Measurements from ENCODE around the gene GIPR. TPM values are rescaled to one million over a fixed set of nuclear protein-coding genes. Genes with fewer than 3 reads are reported as not detected.

Gene GIPR
- total and polyA plus RNA-seq, 10 of the 15 experiments (the other 5 are each of a cell fraction or from before 2014, with no cell fraction given), result 1.7 to 26.3 (median 13.7) TPM

DNA sequence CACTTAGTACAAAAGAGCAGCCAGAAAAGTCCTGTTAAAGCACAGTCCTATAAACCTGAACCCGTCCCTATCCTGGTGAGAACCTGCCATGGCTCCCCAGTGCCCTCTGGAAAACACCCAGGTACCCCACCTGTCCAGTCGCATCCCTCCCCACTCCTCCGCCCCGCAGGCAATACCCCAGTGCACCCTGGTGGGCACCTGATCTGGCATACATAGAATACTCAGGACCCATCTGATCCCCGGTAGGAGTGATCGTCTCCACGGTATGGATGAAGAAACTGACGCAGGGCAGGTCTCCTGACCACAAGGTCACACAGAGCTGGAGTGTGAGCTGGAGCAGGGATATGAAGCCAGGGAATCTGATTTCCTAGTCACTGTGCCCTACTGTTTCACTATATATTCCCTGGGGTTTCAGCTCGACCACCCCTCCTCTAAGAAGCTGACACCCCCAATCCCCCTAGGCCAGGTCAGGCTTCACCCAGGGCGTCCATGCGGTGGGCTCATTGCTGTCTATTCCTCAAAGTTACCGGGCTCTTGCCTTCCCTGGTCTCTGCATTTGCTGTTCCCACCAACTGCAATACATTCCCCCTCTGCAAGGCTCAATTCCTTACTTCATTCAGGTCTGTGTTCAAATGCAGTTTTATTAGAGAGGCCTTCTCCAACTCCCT lies 50.1 kb downstream of the GIPR start:
- Histone ChIP-seq H3K4me2 (ENCODE audit: control insufficient read depth, insufficient read depth) (peak overlapping the region; percentile 89), H4K20me1 (ENCODE audit: control insufficient read depth, insufficient read depth) (no peaks in the 10 kb centered on the region), H3K27ac (ENCODE audit: control insufficient read depth, insufficient read depth) (peak overlapping the region; percentile 97), H3K9ac (ENCODE audit: control insufficient read depth, insufficient read depth, low read length) (peak overlapping the region; percentile 81), H3K79me2 (ENCODE audit: control insufficient read depth, insufficient read depth, low read length) (peaks cover 71% of the 10 kb centered on the region), H3K4me1 (ENCODE audit: control insufficient read depth, insufficient read depth, low read length) (peaks cover 13% of the 10 kb centered on the region), H3K36me3 (ENCODE audit: control insufficient read depth in 2 of 2, insufficient read depth in 2 of 2, low read length in 1 of 2) (peaks cover 8 to 21% of the 10 kb centered on the region in 2 experiments), H3K4me3 (peak overlapping the region; percentile 71), H2AFZ (ENCODE audit: control insufficient read depth, low read depth, low read length) (no peak overlapping the region), H3K27me3 (replicated peaks in 1 of 2; ENCODE audit: control insufficient read depth in 2 of 2, insufficient read depth in 2 of 2, low read length in 1 of 2) (no peaks in the 10 kb centered on the region), H3K9me3 (replicated peaks; ENCODE audit: control insufficient read depth, insufficient read depth, low read length) (no peaks in the 10 kb centered on the region)
- no peak for TF ChIP-seq PAX5 (IDR thresholded peaks at IDR 0.05; ENCODE audit: borderline replicate concordance, low read depth, low read length)
- no peak for TF ChIP-seq NBN (IDR thresholded peaks at IDR 0.05)
- no peak for TF ChIP-seq POLR2A (IDR thresholded peaks at IDR 0.05; ENCODE audit: low read depth, low read length)
- no peak for TF ChIP-seq RAD51 (IDR thresholded peaks at IDR 0.05)
- 0 out of 2 replicates have a peak, but pooled peaks have one; percentile 31 for TF ChIP-seq SMARCA5 (IDR thresholded peaks at IDR 0.05)
- TF ChIP-seq SMAD5 (IDR thresholded peaks at IDR 0.05; ENCODE audit: low read depth), result 0 out of 2 replicates have a peak, but pooled peaks have one; percentile 71
- no peak for TF ChIP-seq WRNIP1 (IDR thresholded peaks at IDR 0.05; ENCODE audit: borderline replicate concordance, low read depth, low read length)
- no peak for TF ChIP-seq NFXL1 (IDR thresholded peaks at IDR 0.05; ENCODE audit: borderline replicate concordance)
- TF ChIP-seq, protein P1, sequence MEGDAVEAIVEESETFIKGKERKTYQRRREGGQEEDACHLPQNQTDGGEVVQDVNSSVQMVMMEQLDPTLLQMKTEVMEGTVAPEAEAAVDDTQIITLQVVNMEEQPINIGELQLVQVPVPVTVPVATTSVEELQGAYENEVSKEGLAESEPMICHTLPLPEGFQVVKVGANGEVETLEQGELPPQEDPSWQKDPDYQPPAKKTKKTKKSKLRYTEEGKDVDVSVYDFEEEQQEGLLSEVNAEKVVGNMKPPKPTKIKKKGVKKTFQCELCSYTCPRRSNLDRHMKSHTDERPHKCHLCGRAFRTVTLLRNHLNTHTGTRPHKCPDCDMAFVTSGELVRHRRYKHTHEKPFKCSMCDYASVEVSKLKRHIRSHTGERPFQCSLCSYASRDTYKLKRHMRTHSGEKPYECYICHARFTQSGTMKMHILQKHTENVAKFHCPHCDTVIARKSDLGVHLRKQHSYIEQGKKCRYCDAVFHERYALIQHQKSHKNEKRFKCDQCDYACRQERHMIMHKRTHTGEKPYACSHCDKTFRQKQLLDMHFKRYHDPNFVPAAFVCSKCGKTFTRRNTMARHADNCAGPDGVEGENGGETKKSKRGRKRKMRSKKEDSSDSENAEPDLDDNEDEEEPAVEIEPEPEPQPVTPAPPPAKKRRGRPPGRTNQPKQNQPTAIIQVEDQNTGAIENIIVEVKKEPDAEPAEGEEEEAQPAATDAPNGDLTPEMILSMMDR (IDR thresholded peaks at IDR 0.05 in 2 of 3, conservative IDR thresholded peaks at IDR 0.05 in 1 of 3; ENCODE audit: control insufficient read depth in 2 of 3, extremely low read depth in 1 of 3, insufficient read depth in 1 of 3, low read depth in 3 of 3, low read length in 3 of 3), result no peak
- TF ChIP-seq MTA3 (IDR thresholded peaks at IDR 0.05; ENCODE audit: borderline replicate concordance, low read length), result peak; percentile 44; the same call in 1 of the 2 replicates
- TF ChIP-seq, protein P2, sequence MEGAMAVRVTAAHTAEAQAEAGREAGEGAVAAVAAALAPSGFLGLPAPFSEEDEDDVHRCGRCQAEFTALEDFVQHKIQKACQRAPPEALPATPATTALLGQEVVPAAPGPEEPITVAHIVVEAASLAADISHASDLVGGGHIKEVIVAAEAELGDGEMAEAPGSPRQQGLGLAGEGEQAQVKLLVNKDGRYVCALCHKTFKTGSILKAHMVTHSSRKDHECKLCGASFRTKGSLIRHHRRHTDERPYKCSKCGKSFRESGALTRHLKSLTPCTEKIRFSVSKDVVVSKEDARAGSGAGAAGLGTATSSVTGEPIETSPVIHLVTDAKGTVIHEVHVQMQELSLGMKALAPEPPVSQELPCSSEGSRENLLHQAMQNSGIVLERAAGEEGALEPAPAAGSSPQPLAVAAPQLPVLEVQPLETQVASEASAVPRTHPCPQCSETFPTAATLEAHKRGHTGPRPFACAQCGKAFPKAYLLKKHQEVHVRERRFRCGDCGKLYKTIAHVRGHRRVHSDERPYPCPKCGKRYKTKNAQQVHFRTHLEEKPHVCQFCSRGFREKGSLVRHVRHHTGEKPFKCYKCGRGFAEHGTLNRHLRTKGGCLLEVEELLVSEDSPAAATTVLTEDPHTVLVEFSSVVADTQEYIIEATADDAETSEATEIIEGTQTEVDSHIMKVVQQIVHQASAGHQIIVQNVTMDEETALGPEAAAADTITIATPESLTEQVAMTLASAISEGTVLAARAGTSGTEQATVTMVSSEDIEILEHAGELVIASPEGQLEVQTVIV (IDR thresholded peaks at IDR 0.05; ENCODE audit: borderline replicate concordance, partially characterized antibody), result no peak
- no peak for TF ChIP-seq YY1 (IDR thresholded peaks at IDR 0.05; ENCODE audit: low read depth, low read length)
- TF ChIP-seq MXI1 (IDR thresholded peaks at IDR 0.05; ENCODE audit: low read depth, low read length), result 0 out of 2 replicates have a peak, but pooled peaks have one; percentile 6
- TF ChIP-seq RUNX3 (IDR thresholded peaks at IDR 0.05; ENCODE audit: low read length), result peak; percentile 28; the same call in 1 of the 2 replicates
- TF ChIP-seq, protein P3, sequence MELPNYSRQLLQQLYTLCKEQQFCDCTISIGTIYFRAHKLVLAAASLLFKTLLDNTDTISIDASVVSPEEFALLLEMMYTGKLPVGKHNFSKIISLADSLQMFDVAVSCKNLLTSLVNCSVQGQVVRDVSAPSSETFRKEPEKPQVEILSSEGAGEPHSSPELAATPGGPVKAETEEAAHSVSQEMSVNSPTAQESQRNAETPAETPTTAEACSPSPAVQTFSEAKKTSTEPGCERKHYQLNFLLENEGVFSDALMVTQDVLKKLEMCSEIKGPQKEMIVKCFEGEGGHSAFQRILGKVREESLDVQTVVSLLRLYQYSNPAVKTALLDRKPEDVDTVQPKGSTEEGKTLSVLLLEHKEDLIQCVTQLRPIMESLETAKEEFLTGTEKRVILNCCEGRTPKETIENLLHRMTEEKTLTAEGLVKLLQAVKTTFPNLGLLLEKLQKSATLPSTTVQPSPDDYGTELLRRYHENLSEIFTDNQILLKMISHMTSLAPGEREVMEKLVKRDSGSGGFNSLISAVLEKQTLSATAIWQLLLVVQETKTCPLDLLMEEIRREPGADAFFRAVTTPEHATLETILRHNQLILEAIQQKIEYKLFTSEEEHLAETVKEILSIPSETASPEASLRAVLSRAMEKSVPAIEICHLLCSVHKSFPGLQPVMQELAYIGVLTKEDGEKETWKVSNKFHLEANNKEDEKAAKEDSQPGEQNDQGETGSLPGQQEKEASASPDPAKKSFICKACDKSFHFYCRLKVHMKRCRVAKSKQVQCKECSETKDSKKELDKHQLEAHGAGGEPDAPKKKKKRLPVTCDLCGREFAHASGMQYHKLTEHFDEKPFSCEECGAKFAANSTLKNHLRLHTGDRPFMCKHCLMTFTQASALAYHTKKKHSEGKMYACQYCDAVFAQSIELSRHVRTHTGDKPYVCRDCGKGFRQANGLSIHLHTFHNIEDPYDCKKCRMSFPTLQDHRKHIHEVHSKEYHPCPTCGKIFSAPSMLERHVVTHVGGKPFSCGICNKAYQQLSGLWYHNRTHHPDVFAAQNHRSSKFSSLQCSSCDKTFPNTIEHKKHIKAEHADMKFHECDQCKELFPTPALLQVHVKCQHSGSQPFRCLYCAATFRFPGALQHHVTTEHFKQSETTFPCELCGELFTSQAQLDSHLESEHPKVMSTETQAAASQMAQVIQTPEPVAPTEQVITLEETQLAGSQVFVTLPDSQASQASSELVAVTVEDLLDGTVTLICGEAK (IDR thresholded peaks at IDR 0.05; ENCODE audit: borderline replicate concordance), result no peak
- DNase-seq (ENCODE audit: low read depth, low spot score) (no peak), FAIRE-seq (peak; percentile 7), ATAC-seq (peak; percentile 3)
- RAD21 ChIA-PET (ENCODE audit: unreplicated experiment), result interaction anchor here (1.0 to 2.6 kb wide), 10 partner anchors 8 to 132 kb away, joined by 3 to 25 read pairs (median 6); partner anchors contain the start of genes FBXO46, QPCTL, SIX5 and SNRPD2
- BruUV-seq (replicated peaks), result TSS peak; percentile 97
- intact Hi-C loops (cut with micrococcal nuclease; ENCODE audit: unreplicated experiment) (no loop called here), in situ Hi-C loops (cut with MboI) (no loop called here)
- POLR2A ChIA-PET, result interaction anchor here (0.9 to 5.9 kb wide), 8 partner anchors 9 to 883 kb away, joined by 4 to 58 read pairs (median 16); partner anchors contain the start of genes CALM3, FBXO46, QPCTL and SIX5
- SMC1A ChIA-PET (ENCODE audit: uncharacterized antibody, unreplicated experiment), result interaction anchor here (0.6 to 4.9 kb wide), 11 partner anchors 8 to 76 kb away, joined by 3 to 35 read pairs (median 8); partner anchors contain the start of genes FBXO46, QPCTL, SIX5 and SNRPD2
- 39% methylated on average over 12 of the region's 12 CpGs for WGBS (ENCODE audit: insufficient coverage, insufficient replicate concordance, low lambda C conversion rate, missing lambda C conversion rate)
- CTCF ChIA-PET, result interaction anchor here (0.8 to 4.8 kb wide), 11 partner anchors 9 to 205 kb away, joined by 3 to 53 read pairs (median 6); partner anchors contain the start of genes FBXO46, GIPR, QPCTL and SIX5
